MM.1S (cell line): ENCODE data around the gene PTTG1IP.
"Not testable (repeated sequence)": the region's sequence is repeated elsewhere in the genome, so short reads cannot be mapped to it uniquely, and the experiment has no call there.

Experiments
- DNase-seq: peaks from one replicate; pipeline ENCODE4 v3.0.0-alpha.2; 2015
- H2AFZ ChIP-seq: fragments of 300-600 bp; sonication (generic); 2 replicates; pipeline ENCODE4 v1.6.0; 2016; ENCODE audit warnings: antibody characterized with exemption, low read length
- H3F3A ChIP-seq: fragments of 300-600 bp; sonication (generic); 2 replicates; pipeline ENCODE4 v1.6.1; 2016; ENCODE audit warnings: mild to moderate bottlenecking, antibody characterized with exemption, low read length, moderate library complexity, mixed read lengths; ENCODE audit not compliant: insufficient read depth
- H3K27ac ChIP-seq: fragments of 300-600 bp; sonication (generic); 2 replicates; pipeline ENCODE4 v1.5.1; 2016; ENCODE audit warnings: mild to moderate bottlenecking, low read length
- H3K27me3 ChIP-seq: fragments of 300-600 bp; sonication (generic); replicated peaks from 2 replicates; pipeline ENCODE4 v1.6.0; 2016; ENCODE audit warnings: low read length; ENCODE audit not compliant: insufficient read depth
- H3K36me3 ChIP-seq: fragments of 300-600 bp; sonication (generic); replicated peaks from 2 replicates; pipeline ENCODE4 v1.6.1; 2016; ENCODE audit warnings: mild to moderate bottlenecking, low read length, mixed read lengths; ENCODE audit not compliant: insufficient read depth
- H3K4me1 ChIP-seq: fragments of 300-600 bp; sonication (generic); 2 replicates; pipeline ENCODE4 v1.6.1; 2016; ENCODE audit warnings: low read length, mixed read lengths
- H3K4me2 ChIP-seq: fragments of 300-600 bp; sonication (generic); 2 replicates; pipeline ENCODE4 v1.6.0; 2016; ENCODE audit warnings: low read depth, low read length
- H3K4me3 ChIP-seq: fragments of 300-600 bp; sonication (generic); 2 replicates; pipeline ENCODE4 v1.5.1; 2016; ENCODE audit warnings: low read length, mixed read lengths
- H3K79me2 ChIP-seq: fragments of 300-600 bp; sonication (generic); 2 replicates; pipeline ENCODE4 v1.6.1; 2016; ENCODE audit warnings: mixed run types, low read length, mixed read lengths
- H3K9ac ChIP-seq: fragments of 300-600 bp; sonication (generic); 2 replicates; pipeline ENCODE4 v1.6.1; 2016; ENCODE audit warnings: low read length, mixed read lengths
- H3K9me2 ChIP-seq: fragments of 300-600 bp; sonication (generic); replicated peaks from 2 replicates; pipeline ENCODE4 v1.6.1; 2016; ENCODE audit warnings: mild to moderate bottlenecking, low read length, mixed read lengths; ENCODE audit not compliant: insufficient read depth
- H3K9me3 ChIP-seq: fragments of 300-600 bp; sonication (generic); replicated peaks from 2 replicates; pipeline ENCODE4 v1.6.1; 2016; ENCODE audit warnings: mild to moderate bottlenecking, low read length, mixed read lengths; ENCODE audit not compliant: insufficient read depth
- H4K20me1 ChIP-seq: fragments of 300-600 bp; sonication (generic); 2 replicates; pipeline ENCODE4 v1.6.1; 2016; ENCODE audit warnings: mild to moderate bottlenecking, low read length, moderate library complexity, mixed read lengths; ENCODE audit not compliant: insufficient read depth
- EZH2 ChIP-seq: fragments of 300-600 bp; sonication (generic); optimal IDR thresholded peaks from 2 replicates; pipeline ENCODE3; 2017; ENCODE audit warnings: low read depth, mild to moderate bottlenecking, antibody characterized with exemption, low read length, mixed read lengths
- EZH2phosphoT487 ChIP-seq: fragments of 300-600 bp; sonication (generic); IDR thresholded peaks from 2 replicates; pipeline ENCODE4 v1.6.1; 2018; ENCODE audit warnings: antibody characterized with exemption, low read length
- TF ChIP-seq, protein P1 (sequence below): fragments of 300-600 bp; sonication (generic); IDR thresholded peaks from 2 replicates; pipeline ENCODE4 v1.5.1; 2016; ENCODE audit warnings: antibody characterized with exemption, low read length, mixed read lengths

The PTTG1IP gene

DNA sequence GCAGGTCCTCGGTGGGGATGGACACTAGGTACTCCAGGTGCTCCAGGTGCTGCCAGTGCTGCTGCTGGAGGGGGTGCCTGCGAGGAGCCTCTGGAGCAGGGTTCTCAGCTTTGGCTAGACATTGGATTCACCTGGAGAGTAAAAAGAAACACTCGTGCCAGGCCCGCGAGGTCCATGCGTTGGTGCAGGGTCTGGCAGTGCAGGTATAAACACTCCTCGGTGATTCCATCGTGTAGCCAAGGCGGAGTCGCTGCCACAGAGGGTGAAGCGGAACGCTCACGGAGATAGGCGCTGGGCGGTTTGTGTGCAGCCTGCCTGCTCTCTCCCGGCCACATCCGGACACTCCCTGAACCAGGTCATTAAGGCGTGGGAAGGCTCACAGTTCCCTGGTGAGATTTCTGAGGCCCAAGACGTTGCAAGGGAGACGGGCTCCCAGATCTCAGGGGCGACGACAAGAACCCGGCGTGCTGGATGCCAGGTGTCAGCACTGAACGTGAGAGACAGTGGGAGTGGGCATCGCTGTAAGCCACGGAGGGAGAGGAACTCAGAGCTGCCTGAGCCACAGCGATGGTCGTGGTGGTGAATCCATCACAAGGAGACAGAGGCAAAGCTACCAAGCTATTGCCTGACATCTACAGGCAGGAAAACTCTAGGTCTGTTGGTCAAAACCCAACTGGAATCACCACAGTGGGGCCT lies 38.4 kb downstream of the PTTG1IP start:
- no peaks in the 10 kb centered on the region for H4K20me1 ChIP-seq
- no peak overlapping the region for H3K4me2 ChIP-seq
- H3K4me3 ChIP-seq = no peak overlapping the region
- H3F3A ChIP-seq = no peaks in the 10 kb centered on the region
- no peak for DNase-seq
- no peaks in the 10 kb centered on the region for H3K79me2 ChIP-seq
- no peak overlapping the region for H2AFZ ChIP-seq
- H3K27ac ChIP-seq = no peak overlapping the region
- no peaks in the 10 kb centered on the region for H3K9me2 ChIP-seq
- no peaks in the 10 kb centered on the region for H3K36me3 ChIP-seq
- TF ChIP-seq, protein P1, sequence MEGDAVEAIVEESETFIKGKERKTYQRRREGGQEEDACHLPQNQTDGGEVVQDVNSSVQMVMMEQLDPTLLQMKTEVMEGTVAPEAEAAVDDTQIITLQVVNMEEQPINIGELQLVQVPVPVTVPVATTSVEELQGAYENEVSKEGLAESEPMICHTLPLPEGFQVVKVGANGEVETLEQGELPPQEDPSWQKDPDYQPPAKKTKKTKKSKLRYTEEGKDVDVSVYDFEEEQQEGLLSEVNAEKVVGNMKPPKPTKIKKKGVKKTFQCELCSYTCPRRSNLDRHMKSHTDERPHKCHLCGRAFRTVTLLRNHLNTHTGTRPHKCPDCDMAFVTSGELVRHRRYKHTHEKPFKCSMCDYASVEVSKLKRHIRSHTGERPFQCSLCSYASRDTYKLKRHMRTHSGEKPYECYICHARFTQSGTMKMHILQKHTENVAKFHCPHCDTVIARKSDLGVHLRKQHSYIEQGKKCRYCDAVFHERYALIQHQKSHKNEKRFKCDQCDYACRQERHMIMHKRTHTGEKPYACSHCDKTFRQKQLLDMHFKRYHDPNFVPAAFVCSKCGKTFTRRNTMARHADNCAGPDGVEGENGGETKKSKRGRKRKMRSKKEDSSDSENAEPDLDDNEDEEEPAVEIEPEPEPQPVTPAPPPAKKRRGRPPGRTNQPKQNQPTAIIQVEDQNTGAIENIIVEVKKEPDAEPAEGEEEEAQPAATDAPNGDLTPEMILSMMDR = no peak
- TF ChIP-seq EZH2 (no peak), EZH2phosphoT487 (no peak)
- no peak overlapping the region for H3K9ac ChIP-seq
- no peaks in the 10 kb centered on the region for H3K9me3 ChIP-seq
- H3K4me1 ChIP-seq = no peaks in the 10 kb centered on the region
- H3K27me3 ChIP-seq = peaks cover 87% of the 10 kb centered on the region

DNA sequence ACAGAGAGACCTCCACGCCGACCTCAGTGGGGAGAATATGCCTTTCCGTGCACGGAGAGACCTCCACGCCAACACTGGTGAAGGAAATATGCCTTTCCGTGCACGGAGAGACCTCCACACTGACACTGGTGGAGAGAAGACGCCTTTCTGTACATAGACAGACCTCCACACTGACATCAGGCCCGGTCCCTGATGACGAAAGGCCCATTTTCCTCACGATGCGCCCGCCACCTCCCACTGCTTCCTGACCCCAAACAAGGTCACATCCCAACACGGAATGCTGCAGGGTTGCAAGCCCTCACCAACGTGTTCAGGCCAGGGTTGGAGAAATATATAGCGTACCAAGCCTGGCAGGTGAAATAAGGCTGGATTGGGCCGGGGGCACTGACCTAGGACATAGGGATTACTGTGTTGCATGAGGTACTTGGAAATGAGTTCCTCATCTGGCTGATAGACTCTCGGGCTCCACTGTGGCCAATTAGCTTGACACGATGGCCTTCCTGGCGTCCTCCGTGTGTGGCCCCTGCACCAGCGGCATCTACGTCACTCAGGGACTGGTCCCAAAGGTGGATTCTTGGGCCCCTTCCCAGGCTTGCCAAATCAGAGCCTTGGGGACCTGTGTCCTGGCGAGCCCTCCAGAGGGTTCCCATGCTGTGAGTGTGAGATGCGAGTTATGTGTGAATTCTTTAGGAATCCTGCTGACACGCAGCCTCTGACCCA lies 39.1 kb downstream of the PTTG1IP start:
- TF ChIP-seq EZH2phosphoT487 = no peak
- Histone ChIP-seq H3K9me2 (no peaks in the 10 kb centered on the region), H3K9me3 (no peaks in the 10 kb centered on the region), H3K36me3 (no peaks in the 10 kb centered on the region), H3K4me2 (no peak overlapping the region), H3F3A (no peaks in the 10 kb centered on the region), H2AFZ (no peak overlapping the region), H3K27ac (no peak overlapping the region), H3K4me3 (no peak overlapping the region), H4K20me1 (no peaks in the 10 kb centered on the region), H3K9ac (no peak overlapping the region), H3K4me1 (no peaks in the 10 kb centered on the region), H3K79me2 (no peaks in the 10 kb centered on the region), H3K27me3 (peaks cover 87% of the 10 kb centered on the region)
- no peak for DNase-seq

DNA sequence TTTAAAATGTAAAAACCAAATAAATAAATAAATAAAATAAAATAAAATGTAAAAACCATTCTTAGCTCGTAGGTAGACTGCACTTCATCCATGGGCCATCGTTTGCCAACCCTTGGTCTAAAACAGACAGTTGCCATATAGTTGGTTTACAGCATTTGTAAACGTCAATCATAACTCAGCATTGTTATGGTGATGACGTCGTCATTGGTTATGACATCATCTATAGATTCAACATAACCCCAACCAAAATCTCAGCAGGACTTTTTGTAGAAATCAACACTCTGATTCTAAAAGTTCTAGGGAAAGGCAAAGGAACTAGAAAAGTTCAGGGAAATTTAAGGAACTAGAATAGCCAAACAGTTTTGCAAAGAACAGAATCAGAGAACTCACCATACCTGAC lies 39.8 kb downstream of the PTTG1IP start:
- Histone ChIP-seq H2AFZ (no peak overlapping the region), H3K27me3 (peaks cover 87% of the 10 kb centered on the region), H3K4me3 (no peak overlapping the region), H3K9ac (no peak overlapping the region), H3K36me3 (no peaks in the 10 kb centered on the region), H3K79me2 (no peaks in the 10 kb centered on the region), H3K27ac (no peak overlapping the region), H3K9me2 (no peaks in the 10 kb centered on the region), H4K20me1 (no peaks in the 10 kb centered on the region), H3K4me2 (no peak overlapping the region), H3F3A (no peaks in the 10 kb centered on the region), H3K4me1 (no peaks in the 10 kb centered on the region), H3K9me3 (no peaks in the 10 kb centered on the region)
- TF ChIP-seq EZH2phosphoT487 = no peak
- TF ChIP-seq, protein P1 = no peak
- no peak for TF ChIP-seq EZH2
- DNase-seq = no peak

DNA sequence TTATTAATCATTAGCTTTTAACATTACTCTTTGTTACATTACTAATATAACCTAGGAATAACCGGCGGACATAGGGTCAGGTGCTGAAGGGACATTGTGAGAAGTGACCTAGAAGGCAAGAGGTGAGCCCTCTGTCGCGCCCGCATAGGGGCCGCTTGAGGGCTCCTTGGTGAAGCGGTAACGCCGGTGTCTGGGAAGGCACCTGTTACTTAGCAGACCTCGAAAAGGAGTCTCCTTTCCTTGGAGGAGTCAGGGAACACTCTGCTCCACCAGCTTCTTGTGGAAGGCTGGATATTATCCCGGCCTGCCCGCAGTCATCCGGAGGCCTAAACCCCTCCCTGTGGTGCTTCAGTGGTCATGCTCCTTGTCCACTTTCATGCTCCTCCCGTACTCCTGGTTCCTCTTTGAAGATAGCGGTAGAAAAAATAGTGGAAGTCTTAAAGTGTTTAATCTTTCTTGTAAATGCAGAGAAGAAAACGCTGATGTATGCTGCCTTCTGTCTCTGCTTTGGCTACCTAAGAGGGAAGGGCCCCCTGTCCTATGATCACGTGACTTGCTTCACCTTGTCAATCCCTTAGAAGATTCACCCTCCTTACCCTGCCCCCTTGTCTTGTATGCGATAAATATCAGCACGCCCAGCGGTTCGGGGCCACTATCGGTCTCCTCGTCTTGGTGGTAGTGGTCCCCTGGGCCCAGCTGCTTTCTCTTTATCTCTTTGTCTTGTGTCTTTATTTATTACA lies 40.8 kb downstream of the PTTG1IP start:
- H3K9me3 ChIP-seq, H4K20me1 ChIP-seq, H3F3A ChIP-seq, H3K36me3 ChIP-seq, H3K79me2 ChIP-seq, H3K4me2 ChIP-seq, H3K9me2 ChIP-seq, H2AFZ ChIP-seq, H3K4me3 ChIP-seq, H3K4me1 ChIP-seq, DNase-seq, H3K27ac ChIP-seq, H3K9ac ChIP-seq: not testable (repeated sequence)
- peaks cover 87% of the 10 kb centered on the region for H3K27me3 ChIP-seq
